Pancreas (tissue), 10 donors: ENCODE data around the gene FAM53B. TPM values are rescaled to one million over a fixed set of nuclear protein-coding genes. Genes with fewer than 3 reads are reported as not detected.

Experiments
- ATAC-seq, 4 donors: fragments of 200-7000 bp; cut with Tn5 transposase; one replicate each; pipeline versions ENCODE4 v1.8.0 to v1.9.1; 2020; ENCODE audit warnings: mild to moderate bottlenecking in 4 of 4, moderate library complexity in 4 of 4
- DNase-seq, 6 donors: peaks; one replicate each; pipeline ENCODE4 v3.0.0-alpha.2; 2020
- FAIRE-seq: peaks from 2 replicates; lab custom pipeline; 2012; peaks lifted over from hg19 to GRCh38; lab: Jason Lieb, UNC
- H3K27ac ChIP-seq, 4 donors: fragments of 200-600 bp; sonication (generic); 1 replicate in 3 of 4; 2 replicates in 1 of 4; pipeline versions ENCODE4 v1.5.0 to v1.8.0; 2020
- H3K27me3 ChIP-seq, 4 donors: fragments of 200-600 bp; one replicate each; pipeline ENCODE4 v1.8.0; 2021
- H3K36me3 ChIP-seq, 3 donors: fragments of 200-600 bp; sonication (generic) in 1 of 3; one replicate each; pipeline versions ENCODE4 v1.5.0 to v1.8.0; 2020 to 2021
- H3K4me1 ChIP-seq, 3 donors: fragments of 200-600 bp; one replicate each; pipeline ENCODE4 v1.8.0; 2021
- H3K4me3 ChIP-seq, 4 donors: fragments of 200-600 bp; sonication (generic) in 2 of 4; one replicate each; pipeline versions ENCODE4 v1.5.0 to v1.8.0; 2020 to 2021
- H3K9me3 ChIP-seq, 4 donors: fragments of 200-600 bp; one replicate each; pipeline ENCODE4 v1.8.0; 2021
- WGBS, 2 donors: extraction: QIAGEN DNeasy Blood & Tissue Kit; methylation state at CpG; one replicate each; pipeline ENCODE4 v1.1.7; 2013; 5-methylcytosine and 5-hydroxymethylcytosine counted together
- intact Hi-C, 3 donors: fragments of 100-400 bp; cut with DNase I; formaldehyde crosslinking; loops; one replicate each; pipeline versions ENCODE4 v1.11.1 to v1.14.2; 2022
- polyA plus RNA-seq, 2 donors: library from polyadenylated mRNA; stranded (reverse); fragments of 200-250 nt; gene quantifications; one replicate each; pipeline ENCODE4 v1.2.3, GENCODE V29; 2013
- total RNA-seq, 6 donors: library from RNA; stranded (reverse); fragmentation: NEBNext Ultra II Directional in 4 of 6; extraction: Animal tissue kit (Norgen Biotek cat#: 25700) in 4 of 6; gene quantifications; one replicate each; pipeline versions ENCODE4 v1.2.1 to v1.2.4, GENCODE V29; 2021 to 2023
- TF ChIP-seq, protein P1 (sequence below), 4 donors: fragments of 200-600 bp; sonication (generic) in 3 of 4; IDR thresholded peaks; one replicate each; pipeline versions ENCODE4 v1.5.0 to v1.8.0; 2021; ENCODE audit warnings: antibody characterized with exemption in 4 of 4
- donor health status: healthy with polysubstance abuse.
- donor health status: DM: no; HTN: no; CAD: no; lungs with moderate emphysema.
- donor health status: DM: no; HTN: no; CAD: no.
- donor health status: control.
- donor health status: control.
- donor health status: Bipolar disorder and iron deficiency.
- donor health status: DM: yes; HTN: yes; CAD: no.
- donor health status: DM: no; HTN: no; CAD: no.
- donor health status: DM: no; HTN: no; CAD: no.
- donor health status: DM: yes; HTN: yes; CAD: no.

The FAM53B gene
- total and polyA plus RNA-seq, 8 donors = 5.3 to 16.4 (median 8.5) TPM

DNA sequence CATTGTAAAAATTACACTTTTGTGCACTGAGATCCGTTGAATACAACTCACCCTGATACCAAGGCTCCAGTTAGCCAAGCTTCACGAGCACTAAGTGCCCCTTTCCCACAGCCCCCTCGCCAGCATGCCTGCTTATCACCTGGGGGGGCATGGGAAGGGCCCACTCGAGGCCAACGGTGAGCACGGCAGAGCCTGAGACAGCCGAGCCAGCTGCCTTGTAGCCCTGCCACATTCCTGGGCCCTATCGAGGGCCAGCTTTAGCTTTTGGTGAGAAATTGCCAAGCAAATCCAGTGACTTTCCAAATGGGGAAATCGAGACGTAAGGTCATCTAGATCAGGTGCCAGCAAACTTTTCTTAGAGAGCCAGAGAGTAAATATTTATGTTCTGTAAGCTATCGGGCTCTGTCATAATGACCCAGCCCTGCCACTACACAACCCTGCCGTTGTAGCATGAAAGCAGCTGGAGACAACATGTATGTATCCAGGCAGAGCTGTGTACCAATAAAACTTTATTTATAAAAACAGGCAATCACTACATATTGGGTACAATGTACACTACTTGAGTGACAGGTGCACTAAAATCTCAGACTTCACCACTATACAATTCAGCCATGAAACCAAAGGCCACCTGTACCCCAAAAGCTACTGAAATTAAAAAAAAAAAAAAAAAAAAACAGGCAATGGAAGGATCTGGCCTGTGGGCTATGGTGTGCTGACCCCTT lies 83.6 kb downstream of the FAM53B start:
- H3K9me3 ChIP-seq = no peaks in the 10 kb centered on the region
- H3K4me1 ChIP-seq = no peaks in the 10 kb centered on the region
- DNase-seq (peak in 1 of 6 donors; percentile 34), ATAC-seq (peak; percentile 22 to 78 (median 68)), FAIRE-seq (no peak)
- H3K27ac ChIP-seq = no peak overlapping the region
- H3K36me3 ChIP-seq = no peaks in the 10 kb centered on the region
- intact Hi-C loops = no loop called here
- no peaks in the 10 kb centered on the region for H3K27me3 ChIP-seq
- WGBS, 2 donors = 52 to 54% methylated on average over 12 of the region's 12 CpGs
- TF ChIP-seq, protein P1, sequence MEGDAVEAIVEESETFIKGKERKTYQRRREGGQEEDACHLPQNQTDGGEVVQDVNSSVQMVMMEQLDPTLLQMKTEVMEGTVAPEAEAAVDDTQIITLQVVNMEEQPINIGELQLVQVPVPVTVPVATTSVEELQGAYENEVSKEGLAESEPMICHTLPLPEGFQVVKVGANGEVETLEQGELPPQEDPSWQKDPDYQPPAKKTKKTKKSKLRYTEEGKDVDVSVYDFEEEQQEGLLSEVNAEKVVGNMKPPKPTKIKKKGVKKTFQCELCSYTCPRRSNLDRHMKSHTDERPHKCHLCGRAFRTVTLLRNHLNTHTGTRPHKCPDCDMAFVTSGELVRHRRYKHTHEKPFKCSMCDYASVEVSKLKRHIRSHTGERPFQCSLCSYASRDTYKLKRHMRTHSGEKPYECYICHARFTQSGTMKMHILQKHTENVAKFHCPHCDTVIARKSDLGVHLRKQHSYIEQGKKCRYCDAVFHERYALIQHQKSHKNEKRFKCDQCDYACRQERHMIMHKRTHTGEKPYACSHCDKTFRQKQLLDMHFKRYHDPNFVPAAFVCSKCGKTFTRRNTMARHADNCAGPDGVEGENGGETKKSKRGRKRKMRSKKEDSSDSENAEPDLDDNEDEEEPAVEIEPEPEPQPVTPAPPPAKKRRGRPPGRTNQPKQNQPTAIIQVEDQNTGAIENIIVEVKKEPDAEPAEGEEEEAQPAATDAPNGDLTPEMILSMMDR (IDR thresholded peaks at IDR 0.05) = no peak
- no peak overlapping the region for H3K4me3 ChIP-seq

- ATAC-seq (no peak), DNase-seq (peak in 1 of 6 donors; percentile 6), FAIRE-seq (no peak)
- Histone ChIP-seq H3K36me3 (no peaks in the 10 kb centered on the region), H3K4me3 (no peak overlapping the region), H3K4me1 (no peaks in the 10 kb centered on the region), H3K27me3 (no peaks in the 10 kb centered on the region), H3K27ac (no peak overlapping the region), H3K9me3 (no peaks in the 10 kb centered on the region)
- 72 to 75% methylated on average over 2 of the region's 2 CpGs for WGBS, 2 donors
- TF ChIP-seq, protein P1 (IDR thresholded peaks at IDR 0.05) = no peak
- intact Hi-C loops = no loop called here
Observed at GRCh38 chr10:124659380-124659779, 84.8 kb downstream of the FAM53B start.

DNA sequence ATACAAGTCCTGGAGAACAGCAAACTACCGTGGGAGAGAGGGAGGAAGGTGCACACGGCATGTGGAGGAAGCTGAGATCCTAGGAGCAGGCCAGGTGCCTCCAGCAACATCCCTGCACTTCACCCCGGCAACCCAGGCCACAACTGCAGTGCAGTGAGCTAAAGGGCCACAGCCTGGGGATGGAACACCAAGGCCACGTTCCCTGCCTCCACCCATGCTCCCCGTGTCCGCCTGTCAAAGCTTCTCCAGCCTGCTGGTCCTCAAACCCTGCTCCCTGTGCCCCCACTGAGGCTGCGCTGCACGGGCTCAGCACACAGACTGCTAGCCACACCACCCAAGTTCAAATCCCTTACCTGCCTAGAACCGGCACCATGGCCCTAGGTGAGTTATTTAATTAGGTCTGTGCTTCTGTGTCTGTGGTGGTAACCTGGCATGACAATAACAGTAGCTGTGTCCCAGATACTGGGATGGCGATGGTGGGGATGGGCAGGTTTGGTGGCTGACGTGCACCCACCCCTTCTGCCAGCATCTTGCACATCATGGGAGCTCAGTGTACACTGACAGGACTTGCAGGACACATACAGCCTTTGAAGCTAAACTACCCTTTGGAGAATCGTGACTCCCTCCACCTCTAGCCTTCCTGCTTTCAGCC lies 85.5 kb downstream of the FAM53B start:
- TF ChIP-seq, protein P1 (IDR thresholded peaks at IDR 0.05) = no peak
- Histone ChIP-seq H3K9me3 (no peaks in the 10 kb centered on the region), H3K4me3 (no peak overlapping the region), H3K36me3 (no peaks in the 10 kb centered on the region), H3K4me1 (no peaks in the 10 kb centered on the region), H3K27me3 (no peaks in the 10 kb centered on the region), H3K27ac (no peak overlapping the region)
- 94 to 95% methylated on average over 12 of the region's 12 CpGs for WGBS, 2 donors
- intact Hi-C loops = no loop called here
- FAIRE-seq (no peak), ATAC-seq (no peak), DNase-seq (peak in 1 of 6 donors; percentile 34)

GRCh38 chr10:124657806-124658205 lies 86.4 kb downstream of the FAM53B start:
- Histone ChIP-seq H3K36me3 (no peaks in the 10 kb centered on the region), H3K4me1 (no peaks in the 10 kb centered on the region), H3K4me3 (no peak overlapping the region), H3K27ac (no peak overlapping the region), H3K27me3 (no peaks in the 10 kb centered on the region), H3K9me3 (no peaks in the 10 kb centered on the region)
- ATAC-seq (peak in 3 of 4 donors; percentile 7 to 26 (median 14)), FAIRE-seq (no peak), DNase-seq (peak in 1 of 6 donors; percentile 15)
- TF ChIP-seq, protein P1 (IDR thresholded peaks at IDR 0.05) = no peak
- 74 to 77% methylated on average over 9 of the region's 9 CpGs for WGBS, 2 donors
- intact Hi-C loops = no loop called here

GRCh38 chr10:124656541-124656940 lies 87.6 kb downstream of the FAM53B start:
- H3K4me1 ChIP-seq = no peaks in the 10 kb centered on the region

More at GRCh38 chr10:124656541-124656940, 87.6 kb downstream of the FAM53B start:
- Histone ChIP-seq H3K27me3 (no peaks in the 10 kb centered on the region), H3K4me3 (no peak overlapping the region), H3K9me3 (no peaks in the 10 kb centered on the region), H3K27ac (no peak overlapping the region), H3K36me3 (no peaks in the 10 kb centered on the region)
- ATAC-seq (no peak), DNase-seq (peak in 1 of 6 donors; percentile 10), FAIRE-seq (no peak)
- intact Hi-C loops = no loop called here
- TF ChIP-seq, protein P1 (IDR thresholded peaks at IDR 0.05) = no peak
- WGBS, 2 donors = 91% methylated on average over 6 of the region's 6 CpGs
